ENCODE data around the gene MAP6D1. TPM values are rescaled to one million over a fixed set of nuclear protein-coding genes. Genes with fewer than 3 reads are reported as not detected.

MAP6D1 gene
- polyA plus RNA-seq, 4 donors: 0.60 to 1.9 TPM; not detected in 2

DNA sequence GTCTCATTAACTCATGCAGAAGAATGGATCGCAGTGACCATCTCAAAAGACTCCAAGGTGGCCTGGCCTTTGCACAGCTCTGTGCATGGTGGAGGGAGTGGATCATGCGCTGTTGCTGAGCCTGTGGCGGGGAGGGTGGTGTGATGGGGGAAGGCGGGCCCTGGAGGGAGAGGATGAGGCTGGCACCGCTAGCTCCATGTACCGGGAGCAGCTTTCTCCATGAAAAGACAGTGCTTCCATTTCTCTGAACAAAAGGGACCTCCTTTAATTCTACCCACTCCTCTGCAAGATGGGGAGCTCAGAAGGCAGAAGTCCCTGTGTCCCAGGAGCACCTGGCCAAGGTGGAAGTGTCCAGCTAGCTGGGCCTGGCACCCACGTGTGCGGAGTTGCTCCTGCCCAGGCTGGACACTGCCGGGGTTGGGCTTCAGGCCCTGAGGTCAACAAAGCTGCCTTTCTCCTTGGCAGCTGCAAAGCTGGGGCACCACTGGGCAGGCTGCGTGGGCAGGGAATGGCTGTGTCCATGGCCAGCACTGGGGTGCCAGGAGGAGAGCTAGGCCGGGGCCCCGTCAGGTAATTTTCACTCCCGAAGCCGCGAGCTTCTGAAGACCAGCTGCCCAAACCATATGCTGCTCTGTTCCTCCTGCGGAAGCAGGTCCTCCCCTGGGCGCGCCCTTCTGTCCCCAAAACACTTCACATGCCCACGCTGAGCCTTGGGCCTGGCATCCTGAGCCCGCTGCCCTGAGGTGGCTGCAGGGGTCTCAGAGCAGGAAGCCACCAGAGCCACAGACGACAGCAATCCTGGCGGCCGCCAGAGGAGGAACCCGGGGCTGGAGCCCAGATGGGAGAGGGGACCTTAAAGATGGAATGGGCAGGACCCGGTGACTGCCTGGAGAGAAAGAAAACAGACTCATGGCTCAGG is 6.4 kb downstream of the MAP6D1 start:
- no peaks in the 10 kb centered on the region for H3K9me3 ChIP-seq (ENCODE audit: control insufficient read depth in 2 of 2, insufficient read depth in 1 of 2, low read depth in 1 of 2, low read length in 1 of 2)
- H3K27me3 ChIP-seq (ENCODE audit: control insufficient read depth in 3 of 3, insufficient read depth in 3 of 3, low read length in 3 of 3): no peaks in the 10 kb centered on the region
- H3K27ac ChIP-seq (ENCODE audit: low read depth in 1 of 3, low read length in 2 of 3): no peak overlapping the region
- DNase-seq (no peak), FAIRE-seq (no peak)
- 91 to 95% (median 92%) methylated on average over 23 to 25 of the region's 25 CpGs for WGBS, 3 donors
- no peak overlapping the region for H3K4me3 ChIP-seq (ENCODE audit: low read depth in 1 of 3, low read length in 3 of 3)
- H3K4me1 ChIP-seq (ENCODE audit: control insufficient read depth in 3 of 3, insufficient read depth in 2 of 3, low read depth in 1 of 3, low read length in 2 of 3): no peaks in the 10 kb centered on the region
- H3K36me3 ChIP-seq (ENCODE audit: control insufficient read depth in 3 of 3, insufficient read depth in 2 of 3, low read depth in 1 of 3, low read length in 3 of 3): peaks cover 0 to 24% (median 2%) of the 10 kb centered on the region in 3 donors

DNA sequence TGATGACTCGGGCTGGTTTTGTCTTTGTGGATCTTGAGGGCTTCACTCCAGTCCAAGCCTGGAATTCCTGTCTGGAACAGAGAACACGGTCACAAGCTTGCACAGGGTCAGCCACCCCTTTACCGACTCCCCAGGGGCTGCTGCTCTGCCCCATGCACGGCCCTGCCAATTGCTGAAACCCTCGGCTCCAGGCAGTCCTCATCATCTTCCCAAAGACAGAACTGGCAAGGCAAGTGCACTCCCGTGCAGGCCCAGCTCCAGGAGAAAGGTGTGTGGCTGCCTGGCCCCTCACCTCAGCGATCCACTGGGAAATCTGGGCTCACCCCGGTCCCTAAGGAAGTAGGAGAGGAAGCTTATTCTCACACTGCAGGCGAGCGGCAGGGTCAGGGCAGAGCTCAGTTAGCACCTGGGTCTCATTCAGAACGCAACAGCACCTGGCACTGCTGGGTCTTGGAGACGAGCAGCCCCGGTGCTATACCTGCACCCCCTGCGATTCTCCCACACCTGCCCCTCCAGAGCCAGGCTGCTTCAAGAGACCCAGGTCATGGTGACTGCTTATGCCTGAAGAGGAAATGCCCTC is 7.2 kb downstream of the MAP6D1 start:
- Histone ChIP-seq H3K36me3 (ENCODE audit: control insufficient read depth in 3 of 3, insufficient read depth in 2 of 3, low read depth in 1 of 3, low read length in 3 of 3) (peaks cover 0 to 29% (median 2%) of the 10 kb centered on the region in 3 donors), H3K9me3 (ENCODE audit: control insufficient read depth in 2 of 2, insufficient read depth in 1 of 2, low read depth in 1 of 2, low read length in 1 of 2) (no peaks in the 10 kb centered on the region), H3K4me1 (ENCODE audit: control insufficient read depth in 3 of 3, insufficient read depth in 2 of 3, low read depth in 1 of 3, low read length in 2 of 3) (no peaks in the 10 kb centered on the region), H3K4me3 (ENCODE audit: low read depth in 1 of 3, low read length in 3 of 3) (no peak overlapping the region), H3K27me3 (ENCODE audit: control insufficient read depth in 3 of 3, insufficient read depth in 3 of 3, low read length in 3 of 3) (no peaks in the 10 kb centered on the region), H3K27ac (ENCODE audit: low read depth in 1 of 3, low read length in 2 of 3) (no peak overlapping the region)
- FAIRE-seq (no peak), DNase-seq (no peak)
- WGBS, 3 donors: 86 to 92% (median 91%) methylated on average over 14 of the region's 14 CpGs

GRCh38 chr3:183817639-183818038 is 7.7 kb downstream of the MAP6D1 start:
- H3K4me3 ChIP-seq (ENCODE audit: low read depth in 1 of 3, low read length in 3 of 3): no peak overlapping the region
- peaks cover 0 to 31% (median 2%) of the 10 kb centered on the region in 3 donors for H3K36me3 ChIP-seq (ENCODE audit: control insufficient read depth in 3 of 3, insufficient read depth in 2 of 3, low read depth in 1 of 3, low read length in 3 of 3)
- no peak overlapping the region for H3K27ac ChIP-seq (ENCODE audit: low read depth in 1 of 3, low read length in 2 of 3)
- no peaks in the 10 kb centered on the region for H3K27me3 ChIP-seq (ENCODE audit: control insufficient read depth in 3 of 3, insufficient read depth in 3 of 3, low read length in 3 of 3)
- no peak for FAIRE-seq
- no peak for DNase-seq
- no peaks in the 10 kb centered on the region for H3K9me3 ChIP-seq (ENCODE audit: control insufficient read depth in 2 of 2, insufficient read depth in 1 of 2, low read depth in 1 of 2, low read length in 1 of 2)
- WGBS, 3 donors: 92 to 94% (median 92%) methylated on average over 9 of the region's 9 CpGs
- H3K4me1 ChIP-seq (ENCODE audit: control insufficient read depth in 3 of 3, insufficient read depth in 2 of 3, low read depth in 1 of 3, low read length in 2 of 3): no peaks in the 10 kb centered on the region

DNA sequence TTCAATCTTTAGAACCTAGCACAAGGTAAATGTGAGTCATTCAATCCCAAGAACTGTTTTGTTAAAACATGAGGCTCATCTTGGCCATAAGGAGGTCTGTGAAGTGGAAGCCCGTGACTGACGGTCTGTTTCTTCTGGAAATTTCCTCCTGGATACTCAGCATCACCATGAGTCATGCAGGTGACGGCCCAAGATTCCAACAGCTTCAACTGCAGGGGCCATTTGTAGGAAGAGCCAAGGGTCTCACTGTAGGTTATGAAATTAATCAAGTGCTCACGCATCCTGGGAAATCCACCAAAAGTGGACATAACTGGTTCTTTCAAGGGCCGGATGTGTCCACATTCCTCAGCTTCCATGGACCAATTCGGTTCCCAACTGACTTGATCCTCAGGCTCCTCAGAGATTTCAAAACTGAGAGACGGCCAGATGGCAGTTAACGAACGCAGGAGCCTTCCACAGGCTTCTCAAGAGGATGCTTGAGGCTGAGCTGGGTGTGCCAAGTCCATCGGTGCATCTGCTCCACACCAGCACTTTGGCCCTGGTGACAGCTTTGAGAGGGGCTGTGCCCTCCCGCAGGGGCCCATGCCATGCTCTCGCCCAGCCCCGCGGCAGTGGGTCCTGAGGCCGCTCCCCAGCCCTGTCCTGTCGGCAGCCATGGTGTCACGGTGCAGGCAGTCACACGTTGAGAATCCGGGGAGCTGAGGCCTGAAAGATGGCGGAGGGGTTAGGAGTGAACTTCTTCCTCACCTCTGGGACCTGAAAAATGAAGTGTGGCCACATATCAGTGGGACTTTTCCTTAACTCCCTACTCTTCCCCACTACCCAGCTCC is 8.5 kb downstream of the MAP6D1 start:
- H3K9me3 ChIP-seq (ENCODE audit: control insufficient read depth in 2 of 2, insufficient read depth in 1 of 2, low read depth in 1 of 2, low read length in 1 of 2): no peaks in the 10 kb centered on the region
- H3K36me3 ChIP-seq (ENCODE audit: control insufficient read depth in 3 of 3, insufficient read depth in 2 of 3, low read depth in 1 of 3, low read length in 3 of 3): peaks cover 0 to 32% (median 2%) of the 10 kb centered on the region in 3 donors
- no peaks in the 10 kb centered on the region for H3K27me3 ChIP-seq (ENCODE audit: control insufficient read depth in 3 of 3, insufficient read depth in 3 of 3, low read length in 3 of 3)
- FAIRE-seq: no peak
- H3K4me1 ChIP-seq (ENCODE audit: control insufficient read depth in 3 of 3, insufficient read depth in 2 of 3, low read depth in 1 of 3, low read length in 2 of 3): no peaks in the 10 kb centered on the region
- no peak overlapping the region for H3K27ac ChIP-seq (ENCODE audit: low read depth in 1 of 3, low read length in 2 of 3)
- WGBS, 3 donors: 82 to 94% (median 93%) methylated on average over 20 of the region's 20 CpGs
- DNase-seq: no peak
- H3K4me3 ChIP-seq (ENCODE audit: low read depth in 1 of 3, low read length in 3 of 3): no peak overlapping the region

DNA sequence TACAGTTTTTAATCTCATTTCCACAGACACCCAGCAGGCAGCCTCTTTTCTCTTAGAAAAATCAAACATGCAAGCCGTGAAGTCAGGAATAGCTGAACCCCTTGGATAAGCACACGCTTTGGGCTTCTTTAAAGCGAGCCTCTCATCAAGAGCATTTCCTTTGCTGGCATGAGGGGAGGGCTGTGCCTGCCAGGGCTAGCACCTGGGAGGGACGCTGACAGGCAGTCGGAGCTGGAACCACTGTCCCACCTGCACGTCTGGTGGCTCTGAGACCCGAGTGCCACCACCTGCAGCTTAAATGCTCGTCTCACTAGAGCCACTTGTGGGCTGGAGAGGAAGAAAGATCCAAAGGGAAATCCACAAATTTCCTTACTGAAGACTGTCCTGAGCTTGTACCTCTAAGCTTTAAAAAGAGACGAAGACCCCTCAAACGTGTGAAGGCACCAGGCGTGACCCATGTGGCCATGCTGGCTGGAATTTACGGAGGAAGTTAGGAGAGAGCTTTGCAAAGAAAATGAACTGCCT is 9.4 kb downstream of the MAP6D1 start:
- FAIRE-seq (no peak), DNase-seq (no peak)
- Histone ChIP-seq H3K36me3 (ENCODE audit: control insufficient read depth in 3 of 3, insufficient read depth in 2 of 3, low read depth in 1 of 3, low read length in 3 of 3) (peaks cover 0 to 38% (median 2%) of the 10 kb centered on the region in 3 donors), H3K27me3 (ENCODE audit: control insufficient read depth in 3 of 3, insufficient read depth in 3 of 3, low read length in 3 of 3) (no peaks in the 10 kb centered on the region), H3K4me1 (ENCODE audit: control insufficient read depth in 3 of 3, insufficient read depth in 2 of 3, low read depth in 1 of 3, low read length in 2 of 3) (no peaks in the 10 kb centered on the region), H3K4me3 (ENCODE audit: low read depth in 1 of 3, low read length in 3 of 3) (no peak overlapping the region), H3K9me3 (ENCODE audit: control insufficient read depth in 2 of 2, insufficient read depth in 1 of 2, low read depth in 1 of 2, low read length in 1 of 2) (no peaks in the 10 kb centered on the region), H3K27ac (ENCODE audit: low read depth in 1 of 3, low read length in 2 of 3) (no peak overlapping the region)
- WGBS, 3 donors: 78 to 87% (median 80%) methylated on average over 12 of the region's 12 CpGs

GRCh38 chr3:183815563-183815940 is 9.8 kb downstream of the MAP6D1 start:
- Histone ChIP-seq H3K9me3 (ENCODE audit: control insufficient read depth in 2 of 2, insufficient read depth in 1 of 2, low read depth in 1 of 2, low read length in 1 of 2) (no peaks in the 10 kb centered on the region), H3K36me3 (ENCODE audit: control insufficient read depth in 3 of 3, insufficient read depth in 2 of 3, low read depth in 1 of 3, low read length in 3 of 3) (peaks cover 2 to 43% (median 4%) of the 10 kb centered on the region in 3 donors), H3K4me3 (ENCODE audit: low read depth in 1 of 3, low read length in 3 of 3) (no peak overlapping the region), H3K4me1 (ENCODE audit: control insufficient read depth in 3 of 3, insufficient read depth in 2 of 3, low read depth in 1 of 3, low read length in 2 of 3) (no peaks in the 10 kb centered on the region), H3K27ac (ENCODE audit: low read depth in 1 of 3, low read length in 2 of 3) (no peak overlapping the region), H3K27me3 (ENCODE audit: control insufficient read depth in 3 of 3, insufficient read depth in 3 of 3, low read length in 3 of 3) (no peaks in the 10 kb centered on the region)
- 65 to 77% (median 73%) methylated on average over 9 of the region's 9 CpGs for WGBS, 3 donors
- no peak for FAIRE-seq
- no peak for DNase-seq

GRCh38 chr3:183814240-183814639 is 11.1 kb downstream of the MAP6D1 start:
- Histone ChIP-seq H3K36me3 (ENCODE audit: control insufficient read depth in 3 of 3, insufficient read depth in 2 of 3, low read depth in 1 of 3, low read length in 3 of 3) (peaks cover 4 to 48% (median 6%) of the 10 kb centered on the region in 3 donors), H3K4me3 (ENCODE audit: low read depth in 1 of 3, low read length in 3 of 3) (no peak overlapping the region), H3K9me3 (ENCODE audit: control insufficient read depth in 2 of 2, insufficient read depth in 1 of 2, low read depth in 1 of 2, low read length in 1 of 2) (no peaks in the 10 kb centered on the region), H3K27me3 (ENCODE audit: control insufficient read depth in 3 of 3, insufficient read depth in 3 of 3, low read length in 3 of 3) (no peaks in the 10 kb centered on the region), H3K4me1 (ENCODE audit: control insufficient read depth in 3 of 3, insufficient read depth in 2 of 3, low read depth in 1 of 3, low read length in 2 of 3) (peaks cover 0 to 4% (median 0%) of the 10 kb centered on the region in 3 donors), H3K27ac (ENCODE audit: low read depth in 1 of 3, low read length in 2 of 3) (no peak overlapping the region)
- DNase-seq (no peak), FAIRE-seq (no peak)
- 94 to 100% (median 97%) methylated on average over 1 of the region's 1 CpG for WGBS, 3 donors

Data from small intestine (tissue), 7 donors.